Upper lobe of left lung (tissue), 6 donors: ENCODE results near the gene SORL1. TPM values are rescaled to one million over a fixed set of nuclear protein-coding genes. Genes with fewer than 3 reads are reported as not detected.

ENCODE experiments used
- ATAC-seq, 2 donors: fragments of 200-7000 bp; cut with Tn5 transposase; one replicate each; pipeline ENCODE4 v1.9.1; 2022; ENCODE audit warnings: mild to moderate bottlenecking in 2 of 2, moderate library complexity in 2 of 2; ENCODE audit not compliant: low FRiP score in 2 of 2
- DNase-seq, 2 donors: peaks; one replicate each; pipeline ENCODE4 v3.0.0-alpha.2; 2019 to 2020
- H3K27ac ChIP-seq, 4 donors: fragments of 200-600 bp; sonication (generic); one replicate each; pipeline ENCODE4 v1.5.1; 2016 to 2019
- H3K27me3 ChIP-seq, 4 donors: fragments of 200-600 bp; sonication (generic); one replicate each; pipeline ENCODE4 v1.5.1; 2017 to 2019
- H3K36me3 ChIP-seq, 4 donors: fragments of 200-600 bp; sonication (generic); one replicate each; pipeline ENCODE4 v1.5.1; 2016 to 2019
- H3K4me1 ChIP-seq, 4 donors: fragments of 200-600 bp; sonication (generic); one replicate each; pipeline ENCODE4 v1.5.1; 2018 to 2019
- H3K4me3 ChIP-seq, 4 donors: fragments of 200-600 bp; sonication (generic); one replicate each; pipeline ENCODE4 v1.5.1; 2017 to 2019; ENCODE audit warnings: mild to moderate bottlenecking in 2 of 4, moderate library complexity in 1 of 4
- H3K9me3 ChIP-seq, 4 donors: fragments of 200-600 bp; sonication (generic); one replicate each; pipeline ENCODE4 v1.5.1; 2018 to 2019
- CTCF ChIP-seq, 6 experiments: fragments of 450-650 bp in 4 of 6; fragments of 200-600 bp in 2 of 6; sonication (generic) in 2 of 6; IDR thresholded peaks; one replicate each; pipeline ENCODE4 v1.5.1; 2016 to 2019; ENCODE audit warnings: antibody characterized with exemption in 6 of 6
- EP300 ChIP-seq, 4 donors: sonication (generic); formaldehyde crosslinking; IDR thresholded peaks; one replicate each; pipeline ENCODE4 v1.5.1; 2017; ENCODE audit warnings: antibody characterized with exemption in 4 of 4, control low read depth in 2 of 4
- POLR2A ChIP-seq, 4 donors: fragments of 450-650 bp; IDR thresholded peaks; one replicate each; pipeline ENCODE4 v1.5.1; 2016 to 2017; ENCODE audit warnings: antibody characterized with exemption in 4 of 4, mild to moderate bottlenecking in 2 of 4
- POLR2AphosphoS5 ChIP-seq, 2 donors: sonication (generic); formaldehyde crosslinking; IDR thresholded peaks; one replicate each; pipeline ENCODE4 v1.5.1; 2017; ENCODE audit warnings: antibody characterized with exemption in 2 of 2
- WGBS, 2 donors: methylation state at CpG; one replicate each; pipeline ENCODE4 v1.1.5; 2017 to 2018; 5-methylcytosine and 5-hydroxymethylcytosine counted together
- total RNA-seq, 6 donors: library from RNA; depleted of rRNA in 4 of 6; stranded (reverse); fragments of >200 nt in 4 of 6; gene quantifications; one replicate each; pipeline versions ENCODE4 v1.1.0 to v1.2.1, GENCODE V29; 2016 to 2021
- donor health status: DM: no; HTN: no; CAD: no; lungs with moderate emphysema.
- donor health status: DM: no; HTN: yes; CAD: no; lungs with severe emphysema.

Gene SORL1
- total RNA-seq, 6 donors from 2014 or later, result 33.3 to 85.9 (median 67.2) TPM

GRCh38 chr11:121576531-121576930 is 124.4 kb downstream of the SORL1 start:
- Histone ChIP-seq H3K9me3 (no peaks in the 10 kb centered on the region), H3K27ac (peak overlapping the region; percentile 37 to 71 (median 64)), H3K4me1 (peaks cover 10 to 18% (median 17%) of the 10 kb centered on the region in 4 donors), H3K36me3 (peaks cover 0 to 3% (median 2%) of the 10 kb centered on the region in 4 donors), H3K4me3 (no peak overlapping the region), H3K27me3 (no peaks in the 10 kb centered on the region)
- ATAC-seq (peak; percentile 43 to 47), DNase-seq (peak in 1 of 2 donors; percentile 49)
- 66 to 79% methylated on average over 7 of the region's 7 CpGs for WGBS, 2 donors
- no peak for TF ChIP-seq POLR2AphosphoS5 (IDR thresholded peaks at IDR 0.05)
- TF ChIP-seq EP300 (IDR thresholded peaks at IDR 0.05), result no peak
- TF ChIP-seq CTCF (IDR thresholded peaks at IDR 0.05), result no peak
- TF ChIP-seq POLR2A (IDR thresholded peaks at IDR 0.05), result peak in 1 of 4 donors; percentile 63

GRCh38 chr11:121577106-121577848 is 125.2 kb downstream of the SORL1 start:
- no peaks in the 10 kb centered on the region for H3K9me3 ChIP-seq
- no peak overlapping the region for H3K4me3 ChIP-seq
- H3K36me3 ChIP-seq, result peaks cover 0 to 3% (median 2%) of the 10 kb centered on the region in 4 donors
- H3K4me1 ChIP-seq, result peaks cover 10 to 18% (median 17%) of the 10 kb centered on the region in 4 donors
- ATAC-seq (no peak), DNase-seq (no peak)
- 76 to 79% methylated on average over 16 of the region's 16 CpGs for WGBS, 2 donors
- peak overlapping the region in 3 of 4 donors; percentile 37 to 70 (median 41) for H3K27ac ChIP-seq
- H3K27me3 ChIP-seq, result no peaks in the 10 kb centered on the region
- TF ChIP-seq CTCF (IDR thresholded peaks at IDR 0.05), result no peak
- TF ChIP-seq POLR2AphosphoS5 (IDR thresholded peaks at IDR 0.05), result no peak
- TF ChIP-seq EP300 (IDR thresholded peaks at IDR 0.05), result no peak
- TF ChIP-seq POLR2A (IDR thresholded peaks at IDR 0.05), result no peak

GRCh38 chr11:121578251-121578976 is 126.3 kb downstream of the SORL1 start:
- Histone ChIP-seq H3K27me3 (no peaks in the 10 kb centered on the region), H3K4me1 (peaks cover 6 to 18% (median 12%) of the 10 kb centered on the region in 4 donors), H3K4me3 (no peak overlapping the region), H3K27ac (peak overlapping the region in 3 of 4 donors; percentile 18 to 70 (median 41)), H3K36me3 (peaks cover 0 to 6% (median 2%) of the 10 kb centered on the region in 4 donors), H3K9me3 (no peaks in the 10 kb centered on the region)
- TF ChIP-seq CTCF (IDR thresholded peaks at IDR 0.05) (no peak), EP300 (IDR thresholded peaks at IDR 0.05) (no peak), POLR2A (IDR thresholded peaks at IDR 0.05) (no peak), POLR2AphosphoS5 (IDR thresholded peaks at IDR 0.05) (no peak)
- DNase-seq (no peak), ATAC-seq (peak in 1 of 2 donors; percentile 72)
- 45 to 60% methylated on average over 10 of the region's 10 CpGs for WGBS, 2 donors

GRCh38 chr11:121580154-121580553 is 128.0 kb downstream of the SORL1 start:
- TF ChIP-seq CTCF (IDR thresholded peaks at IDR 0.05) (no peak), POLR2AphosphoS5 (IDR thresholded peaks at IDR 0.05) (no peak), EP300 (IDR thresholded peaks at IDR 0.05) (no peak), POLR2A (IDR thresholded peaks at IDR 0.05) (no peak)
- ATAC-seq (no peak), DNase-seq (no peak)
- Histone ChIP-seq H3K9me3 (no peaks in the 10 kb centered on the region), H3K27ac (no peak overlapping the region), H3K4me3 (no peak overlapping the region), H3K27me3 (no peaks in the 10 kb centered on the region), H3K4me1 (peaks cover 6 to 17% (median 11%) of the 10 kb centered on the region in 4 donors), H3K36me3 (peaks cover 0 to 7% (median 3%) of the 10 kb centered on the region in 4 donors)
- WGBS, 2 donors, result 91 to 93% methylated on average over 4 of the region's 4 CpGs
